Liver (tissue), 3 donors: ENCODE results near the gene NACA.

Experiments used
- ATF3 ChIP-seq: IDR thresholded peaks from 2 replicates; pipeline ENCODE4 v1.6.1; 2016; ENCODE audit warnings: antibody characterized with exemption
- EGR1 ChIP-seq, 2 donors: IDR thresholded peaks; 2 replicates each; pipeline ENCODE4 v1.6.1; 2016 to 2018; ENCODE audit warnings: antibody characterized with exemption in 2 of 2, low read depth in 2 of 2
- FOXA1 ChIP-seq: IDR thresholded peaks from 2 replicates; pipeline ENCODE4 v1.6.1; 2016; ENCODE audit warnings: antibody characterized with exemption
- GABPA ChIP-seq, 2 donors: IDR thresholded peaks in 1 of 2; conservative IDR thresholded peaks in 1 of 2; 2 replicates each; pipeline ENCODE4 v1.6.1; 2016; ENCODE audit warnings: antibody characterized with exemption in 2 of 2, mild to moderate bottlenecking in 1 of 2, moderate library complexity in 1 of 2
- JUND ChIP-seq, 2 donors: IDR thresholded peaks; 2 replicates each; pipeline ENCODE4 v1.6.1; 2016; ENCODE audit warnings: antibody characterized with exemption in 2 of 2
- REST ChIP-seq: IDR thresholded peaks from 2 replicates; pipeline ENCODE4 v1.6.1; 2016; ENCODE audit warnings: antibody characterized with exemption, mild to moderate bottlenecking
- SP1 ChIP-seq: IDR thresholded peaks from 2 replicates; pipeline ENCODE4 v1.6.1; 2018; ENCODE audit warnings: antibody characterized with exemption, mild to moderate bottlenecking
- TAF1 ChIP-seq: conservative IDR thresholded peaks from 2 replicates; pipeline ENCODE4 v1.6.1; 2016; ENCODE audit warnings: antibody characterized with exemption, mild to moderate bottlenecking
- TF ChIP-seq, protein P1 (sequence below): fragments of 150-350 bp; IDR thresholded peaks from 2 replicates; pipeline ENCODE4 v1.5.1; 2017; ENCODE audit warnings: improper control_type of control experiment, low read depth, low read length; ENCODE audit not compliant: missing input control
- TF ChIP-seq, protein P2 (sequence below): IDR thresholded peaks from 2 replicates; pipeline ENCODE4 v1.6.1; 2016; ENCODE audit warnings: antibody characterized with exemption
- donor health status: healthy.
- donor health status: healthy.

DNA sequence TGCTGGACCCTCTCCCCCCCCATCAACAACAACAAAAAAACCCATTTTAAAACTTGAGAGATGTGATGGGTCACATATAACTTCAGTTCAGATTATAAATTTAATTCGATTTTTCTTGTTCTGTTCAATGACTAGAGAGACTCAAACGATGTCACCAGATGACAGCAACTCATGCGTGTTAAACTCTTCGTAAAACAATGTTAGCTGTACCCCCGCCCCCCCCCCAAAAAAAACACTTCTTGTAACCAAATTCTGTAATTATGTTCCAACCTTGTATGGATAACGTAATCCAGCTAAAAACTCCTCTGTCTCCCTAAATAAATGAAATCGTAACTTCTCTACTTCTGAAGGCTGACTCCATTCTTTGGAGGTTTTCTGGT lies 614 bp upstream of the NACA start:
- TF ChIP-seq, protein P1, sequence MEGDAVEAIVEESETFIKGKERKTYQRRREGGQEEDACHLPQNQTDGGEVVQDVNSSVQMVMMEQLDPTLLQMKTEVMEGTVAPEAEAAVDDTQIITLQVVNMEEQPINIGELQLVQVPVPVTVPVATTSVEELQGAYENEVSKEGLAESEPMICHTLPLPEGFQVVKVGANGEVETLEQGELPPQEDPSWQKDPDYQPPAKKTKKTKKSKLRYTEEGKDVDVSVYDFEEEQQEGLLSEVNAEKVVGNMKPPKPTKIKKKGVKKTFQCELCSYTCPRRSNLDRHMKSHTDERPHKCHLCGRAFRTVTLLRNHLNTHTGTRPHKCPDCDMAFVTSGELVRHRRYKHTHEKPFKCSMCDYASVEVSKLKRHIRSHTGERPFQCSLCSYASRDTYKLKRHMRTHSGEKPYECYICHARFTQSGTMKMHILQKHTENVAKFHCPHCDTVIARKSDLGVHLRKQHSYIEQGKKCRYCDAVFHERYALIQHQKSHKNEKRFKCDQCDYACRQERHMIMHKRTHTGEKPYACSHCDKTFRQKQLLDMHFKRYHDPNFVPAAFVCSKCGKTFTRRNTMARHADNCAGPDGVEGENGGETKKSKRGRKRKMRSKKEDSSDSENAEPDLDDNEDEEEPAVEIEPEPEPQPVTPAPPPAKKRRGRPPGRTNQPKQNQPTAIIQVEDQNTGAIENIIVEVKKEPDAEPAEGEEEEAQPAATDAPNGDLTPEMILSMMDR: no peak
- TF ChIP-seq FOXA1: no peak
- no peak for TF ChIP-seq TAF1
- no peak for TF ChIP-seq EGR1 (IDR thresholded peaks at IDR 0.05; ENCODE audit: low read depth in 2 of 2)
- TF ChIP-seq SP1: no peak
- TF ChIP-seq, protein P2, sequence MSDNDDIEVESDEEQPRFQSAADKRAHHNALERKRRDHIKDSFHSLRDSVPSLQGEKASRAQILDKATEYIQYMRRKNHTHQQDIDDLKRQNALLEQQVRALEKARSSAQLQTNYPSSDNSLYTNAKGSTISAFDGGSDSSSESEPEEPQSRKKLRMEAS: no peak
- no peak for TF ChIP-seq GABPA (IDR thresholded peaks at IDR 0.05 in 1 of 2, conservative IDR thresholded peaks at IDR 0.05 in 1 of 2)
- TF ChIP-seq ATF3: no peak
- no peak for TF ChIP-seq REST
- TF ChIP-seq JUND (IDR thresholded peaks at IDR 0.05): no peak
